Pancreas (tissue), 10 donors: ENCODE measurements around the gene MRPL9. TPM values are rescaled to one million over a fixed set of nuclear protein-coding genes. Genes with fewer than 3 reads are reported as not detected.

Experiments
- ATAC-seq, 4 donors: fragments of 200-7000 bp; cut with Tn5 transposase; one replicate each; pipeline versions ENCODE4 v1.8.0 to v1.9.1; 2020; ENCODE audit warnings: mild to moderate bottlenecking in 4 of 4, moderate library complexity in 4 of 4
- DNase-seq, 6 donors: peaks; one replicate each; pipeline ENCODE4 v3.0.0-alpha.2; 2020
- FAIRE-seq: peaks from 2 replicates; lab custom pipeline; 2012; peaks lifted over from hg19 to GRCh38; lab: Jason Lieb, UNC
- H3K27ac ChIP-seq, 4 donors: fragments of 200-600 bp; sonication (generic); 1 replicate in 3 of 4; 2 replicates in 1 of 4; pipeline versions ENCODE4 v1.5.0 to v1.8.0; 2020
- H3K27me3 ChIP-seq, 4 donors: fragments of 200-600 bp; one replicate each; pipeline ENCODE4 v1.8.0; 2021
- H3K36me3 ChIP-seq, 3 donors: fragments of 200-600 bp; sonication (generic) in 1 of 3; one replicate each; pipeline versions ENCODE4 v1.5.0 to v1.8.0; 2020 to 2021
- H3K4me1 ChIP-seq, 3 donors: fragments of 200-600 bp; one replicate each; pipeline ENCODE4 v1.8.0; 2021
- H3K4me3 ChIP-seq, 4 donors: fragments of 200-600 bp; sonication (generic) in 2 of 4; one replicate each; pipeline versions ENCODE4 v1.5.0 to v1.8.0; 2020 to 2021
- H3K9me3 ChIP-seq, 4 donors: fragments of 200-600 bp; one replicate each; pipeline ENCODE4 v1.8.0; 2021
- WGBS, 2 donors: extraction: QIAGEN DNeasy Blood & Tissue Kit; methylation state at CpG; one replicate each; pipeline ENCODE4 v1.1.7; 2013; 5-methylcytosine and 5-hydroxymethylcytosine counted together
- intact Hi-C, 3 donors: fragments of 100-400 bp; cut with DNase I; formaldehyde crosslinking; loops; one replicate each; pipeline versions ENCODE4 v1.11.1 to v1.14.2; 2022
- polyA plus RNA-seq, 2 donors: library from polyadenylated mRNA; stranded (reverse); fragments of 200-250 nt; gene quantifications; one replicate each; pipeline ENCODE4 v1.2.3, GENCODE V29; 2013
- total RNA-seq, 6 donors: library from RNA; stranded (reverse); fragmentation: NEBNext Ultra II Directional in 4 of 6; extraction: Animal tissue kit (Norgen Biotek cat#: 25700) in 4 of 6; gene quantifications; one replicate each; pipeline versions ENCODE4 v1.2.1 to v1.2.4, GENCODE V29; 2021 to 2023
- TF ChIP-seq, protein P1 (sequence below), 4 donors: fragments of 200-600 bp; sonication (generic) in 3 of 4; IDR thresholded peaks; one replicate each; pipeline versions ENCODE4 v1.5.0 to v1.8.0; 2021; ENCODE audit warnings: antibody characterized with exemption in 4 of 4
- donor health status: healthy with polysubstance abuse.
- donor health status: DM: no; HTN: no; CAD: no; lungs with moderate emphysema.
- donor health status: DM: no; HTN: no; CAD: no.
- donor health status: control.
- donor health status: control.
- donor health status: Bipolar disorder and iron deficiency.
- donor health status: DM: yes; HTN: yes; CAD: no.
- donor health status: DM: no; HTN: no; CAD: no.
- donor health status: DM: no; HTN: no; CAD: no.
- donor health status: DM: yes; HTN: yes; CAD: no.

The MRPL9 gene
- total and polyA plus RNA-seq, 8 donors, result 21.8 to 61.9 (median 26.5) TPM

DNA sequence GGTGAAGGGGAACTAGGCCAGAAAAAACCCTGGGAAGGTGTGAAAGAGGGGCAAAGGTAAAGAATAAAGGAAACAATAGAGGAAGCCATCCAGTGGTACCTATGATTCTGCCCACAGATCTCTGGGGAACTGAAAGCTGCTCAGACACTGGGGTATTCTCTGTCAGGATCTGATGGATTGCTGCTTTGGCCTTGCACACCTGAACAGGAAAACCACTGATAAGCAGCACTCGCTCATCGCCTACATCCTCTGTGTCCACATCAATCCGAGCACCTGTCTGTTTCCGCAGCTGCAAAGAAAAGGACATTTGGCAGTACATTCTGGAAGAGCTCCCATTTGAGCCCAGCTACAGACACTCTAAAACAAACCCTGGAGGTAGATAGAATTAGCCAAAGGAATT lies 16.6 kb upstream of the MRPL9 start:
- ATAC-seq (no peak), DNase-seq (no peak), FAIRE-seq (no peak)
- TF ChIP-seq, protein P1, sequence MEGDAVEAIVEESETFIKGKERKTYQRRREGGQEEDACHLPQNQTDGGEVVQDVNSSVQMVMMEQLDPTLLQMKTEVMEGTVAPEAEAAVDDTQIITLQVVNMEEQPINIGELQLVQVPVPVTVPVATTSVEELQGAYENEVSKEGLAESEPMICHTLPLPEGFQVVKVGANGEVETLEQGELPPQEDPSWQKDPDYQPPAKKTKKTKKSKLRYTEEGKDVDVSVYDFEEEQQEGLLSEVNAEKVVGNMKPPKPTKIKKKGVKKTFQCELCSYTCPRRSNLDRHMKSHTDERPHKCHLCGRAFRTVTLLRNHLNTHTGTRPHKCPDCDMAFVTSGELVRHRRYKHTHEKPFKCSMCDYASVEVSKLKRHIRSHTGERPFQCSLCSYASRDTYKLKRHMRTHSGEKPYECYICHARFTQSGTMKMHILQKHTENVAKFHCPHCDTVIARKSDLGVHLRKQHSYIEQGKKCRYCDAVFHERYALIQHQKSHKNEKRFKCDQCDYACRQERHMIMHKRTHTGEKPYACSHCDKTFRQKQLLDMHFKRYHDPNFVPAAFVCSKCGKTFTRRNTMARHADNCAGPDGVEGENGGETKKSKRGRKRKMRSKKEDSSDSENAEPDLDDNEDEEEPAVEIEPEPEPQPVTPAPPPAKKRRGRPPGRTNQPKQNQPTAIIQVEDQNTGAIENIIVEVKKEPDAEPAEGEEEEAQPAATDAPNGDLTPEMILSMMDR (IDR thresholded peaks at IDR 0.05), result no peak
- H3K4me1 ChIP-seq, result no peaks in the 10 kb centered on the region
- no peaks in the 10 kb centered on the region for H3K36me3 ChIP-seq
- no peaks in the 10 kb centered on the region for H3K9me3 ChIP-seq
- 84 to 86% methylated on average over 4 of the region's 4 CpGs for WGBS, 2 donors
- no peak overlapping the region for H3K4me3 ChIP-seq
- no peaks in the 10 kb centered on the region for H3K27me3 ChIP-seq
- intact Hi-C loops, result loop anchor here in 1 of 3 donors (10.0 kb wide), 1 partner anchor 45 kb away; no protein-coding TSS in a partner anchor
- H3K27ac ChIP-seq, result no peak overlapping the region

- 71 to 96% methylated on average over 4 of the region's 4 CpGs for WGBS, 2 donors
- no peak for FAIRE-seq
- no peaks in the 10 kb centered on the region for H3K36me3 ChIP-seq
- DNase-seq, result no peak
- TF ChIP-seq, protein P1 (IDR thresholded peaks at IDR 0.05), result no peak
- no peak overlapping the region for H3K27ac ChIP-seq
- intact Hi-C loops, result loop anchor here in 1 of 3 donors (10.0 kb wide), 1 partner anchor 47 kb away; no protein-coding TSS in a partner anchor
- H3K4me3 ChIP-seq, result no peak overlapping the region
- no peak for ATAC-seq
- no peaks in the 10 kb centered on the region for H3K27me3 ChIP-seq
- H3K9me3 ChIP-seq, result no peaks in the 10 kb centered on the region
- no peaks in the 10 kb centered on the region for H3K4me1 ChIP-seq
Measured at GRCh38 chr1:151777317-151777716, 14.0 kb upstream of the MRPL9 start.

- Histone ChIP-seq H3K27me3 (no peaks in the 10 kb centered on the region), H3K4me1 (no peaks in the 10 kb centered on the region), H3K4me3 (no peak overlapping the region), H3K36me3 (no peaks in the 10 kb centered on the region), H3K27ac (no peak overlapping the region), H3K9me3 (no peaks in the 10 kb centered on the region)
- 78 to 96% methylated on average over 3 of the region's 3 CpGs for WGBS, 2 donors
- FAIRE-seq, result no peak
- intact Hi-C loops, result loop anchor here in 1 of 3 donors (10.0 kb wide), 1 partner anchor 48 kb away; no protein-coding TSS in a partner anchor
- TF ChIP-seq, protein P1 (IDR thresholded peaks at IDR 0.05), result no peak
- no peak for ATAC-seq
- DNase-seq, result no peak
Measured at GRCh38 chr1:151776665-151777062, 13.4 kb upstream of the MRPL9 start.

- TF ChIP-seq, protein P1 (IDR thresholded peaks at IDR 0.05), result no peak
- intact Hi-C loops, result loop anchor here in 1 of 3 donors (10.0 kb wide), 1 partner anchor 49 kb away; no protein-coding TSS in a partner anchor
- WGBS, 2 donors, result 85% methylated on average over 7 of the region's 7 CpGs
- ATAC-seq (no peak), FAIRE-seq (no peak), DNase-seq (no peak)
- Histone ChIP-seq H3K27ac (no peak overlapping the region), H3K9me3 (no peaks in the 10 kb centered on the region), H3K36me3 (no peaks in the 10 kb centered on the region), H3K27me3 (no peaks in the 10 kb centered on the region), H3K4me1 (no peaks in the 10 kb centered on the region), H3K4me3 (no peak overlapping the region)
Measured at GRCh38 chr1:151775894-151776664, 12.8 kb upstream of the MRPL9 start.
